Small intestine (tissue), 7 donors: ENCODE results near the gene VEZF1. TPM values are rescaled to one million over a fixed set of nuclear protein-coding genes. Genes with fewer than 3 reads are reported as not detected.
A peak's percentile ranks its signal among the peaks of the same experiment; 100 is the strongest.

Source experiments
- DNase-seq, 2 donors: peaks; one replicate each; pipeline versions ENCODE4 v3.0.0 to v3.0.0-alpha.2; 2013
- FAIRE-seq: peaks from 2 replicates; lab custom pipeline; 2012; peaks lifted over from hg19 to GRCh38; lab: Jason Lieb, UNC
- H3K27ac ChIP-seq, 3 donors: one replicate each; pipeline ENCODE4 v1.5.1; 2013; ENCODE audit warnings: low read length in 2 of 3, mild to moderate bottlenecking in 2 of 3, control low read depth in 1 of 3, inconsistent platforms in 1 of 3, low read depth in 1 of 3, moderate library complexity in 1 of 3
- H3K27me3 ChIP-seq, 3 donors: one replicate each; pipeline ENCODE4 v1.6.1; 2013; ENCODE audit warnings: low read length in 3 of 3, inconsistent platforms in 1 of 3; ENCODE audit not compliant: control insufficient read depth in 3 of 3, insufficient read depth in 3 of 3
- H3K36me3 ChIP-seq, 3 donors: one replicate each; pipeline ENCODE4 v1.6.1; 2013; ENCODE audit warnings: low read length in 3 of 3, inconsistent platforms in 1 of 3, low read depth in 1 of 3, mild to moderate bottlenecking in 1 of 3, moderate library complexity in 1 of 3; ENCODE audit not compliant: control insufficient read depth in 3 of 3, insufficient read depth in 2 of 3
- H3K4me1 ChIP-seq, 3 donors: one replicate each; pipeline ENCODE4 v1.6.1; 2013; ENCODE audit warnings: low read length in 2 of 3, inconsistent platforms in 1 of 3, low read depth in 1 of 3, mild to moderate bottlenecking in 1 of 3, moderate library complexity in 1 of 3; ENCODE audit not compliant: control insufficient read depth in 3 of 3, insufficient read depth in 2 of 3
- H3K4me3 ChIP-seq, 3 donors: one replicate each; pipeline ENCODE4 v1.5.1; 2013; ENCODE audit warnings: low read length in 3 of 3, control low read depth in 1 of 3, inconsistent platforms in 1 of 3, low read depth in 1 of 3, mild to moderate bottlenecking in 1 of 3, moderate library complexity in 1 of 3
- H3K9me3 ChIP-seq, 2 donors: one replicate each; pipeline ENCODE4 v1.6.1; 2013; ENCODE audit warnings: low read depth in 1 of 2, low read length in 1 of 2; ENCODE audit not compliant: control insufficient read depth in 2 of 2, insufficient read depth in 1 of 2
- WGBS, 3 donors: extraction: QIAGEN DNeasy Blood & Tissue Kit; methylation state at CpG; one replicate each; pipeline ENCODE4 v1.1.7; 2013; 5-methylcytosine and 5-hydroxymethylcytosine counted together
- polyA plus RNA-seq, 4 donors: library from polyadenylated mRNA; stranded (reverse) in 3 of 4; unstranded in 1 of 4; fragments of 200-250 nt in 3 of 4; fragments of 120-200 nt in 1 of 4; gene quantifications; one replicate each; pipeline versions ENCODE4 v1.2.1 to v1.2.3, GENCODE V29; 2013
- donor health status: healthy with polysubstance abuse.
- donor health status: control.
- donor health status: control.
- donor health status: Bipolar disorder and iron deficiency.
- donor health status: healthy.

The VEZF1 gene
- polyA plus RNA-seq, 4 donors = 11.4 to 42.8 (median 18.7) TPM

GRCh38 chr17:58002154-58002948, 14.3 kb upstream of the VEZF1 start:
- 63 to 67% (median 67%) methylated on average over 4 of the region's 4 CpGs for WGBS, 3 donors
- no peak for FAIRE-seq

GRCh38 chr17:58001461-58002124, 13.5 kb upstream of the VEZF1 start:
- no peak for DNase-seq
- H3K4me1 ChIP-seq = peaks cover 0 to 9% (median 8%) of the 10 kb centered on the region in 3 donors
- no peaks in the 10 kb centered on the region for H3K9me3 ChIP-seq
- no peaks in the 10 kb centered on the region for H3K27me3 ChIP-seq
- no peak overlapping the region for H3K27ac ChIP-seq
- H3K4me3 ChIP-seq = no peak overlapping the region
- peaks cover 8 to 13% (median 13%) of the 10 kb centered on the region in 3 donors for H3K36me3 ChIP-seq
- FAIRE-seq = no peak
- 17 to 59% (median 54%) methylated on average over 1 of the region's 1 CpG for WGBS, 3 donors

More at GRCh38 chr17:58002154-58002948, 14.3 kb upstream of the VEZF1 start:
- Histone ChIP-seq H3K27me3 (no peaks in the 10 kb centered on the region), H3K27ac (no peak overlapping the region), H3K9me3 (no peaks in the 10 kb centered on the region), H3K4me3 (no peak overlapping the region), H3K4me1 (peaks cover 0 to 9% (median 8%) of the 10 kb centered on the region in 3 donors), H3K36me3 (peaks cover 8 to 13% (median 13%) of the 10 kb centered on the region in 3 donors)
- no peak for DNase-seq

GRCh38 chr17:57999496-58000017, 11.5 kb upstream of the VEZF1 start:
- Histone ChIP-seq H3K4me3 (no peak overlapping the region), H3K36me3 (peaks cover 5 to 10% (median 8%) of the 10 kb centered on the region in 3 donors), H3K9me3 (no peaks in the 10 kb centered on the region), H3K27me3 (no peaks in the 10 kb centered on the region), H3K4me1 (peaks cover 0 to 15% (median 5%) of the 10 kb centered on the region in 3 donors), H3K27ac (no peak overlapping the region)
- 53 to 60% (median 54%) methylated on average over 1 of the region's 1 CpG for WGBS, 3 donors
- peak; percentile 77 to 83 for DNase-seq
- FAIRE-seq = peak; percentile 36

- FAIRE-seq = no peak
- Histone ChIP-seq H3K4me1 (peaks cover 0 to 12% (median 5%) of the 10 kb centered on the region in 3 donors), H3K9me3 (no peaks in the 10 kb centered on the region), H3K36me3 (peaks cover 5 to 10% (median 8%) of the 10 kb centered on the region in 3 donors), H3K27ac (no peak overlapping the region), H3K27me3 (no peaks in the 10 kb centered on the region), H3K4me3 (no peak overlapping the region)
- DNase-seq = no peak
Observed at GRCh38 chr17:57999010-57999495, 11.0 kb upstream of the VEZF1 start.

- no peaks in the 10 kb centered on the region for H3K9me3 ChIP-seq
- no peak for FAIRE-seq
Observed at GRCh38 chr17:57997085-57997809, 9.2 kb upstream of the VEZF1 start.

GRCh38 chr17:57995076-57995956, 7.3 kb upstream of the VEZF1 start:
- Histone ChIP-seq H3K36me3 (peaks cover 0 to 4% (median 0%) of the 10 kb centered on the region in 3 donors), H3K4me3 (no peak overlapping the region), H3K9me3 (no peaks in the 10 kb centered on the region), H3K4me1 (peaks cover 0 to 11% (median 2%) of the 10 kb centered on the region in 3 donors), H3K27ac (peak overlapping the region in 1 of 3 donors; percentile 36), H3K27me3 (no peaks in the 10 kb centered on the region)
- FAIRE-seq (no peak), DNase-seq (peak; percentile 83 to 84)
- 22 to 28% (median 25%) methylated on average over 4 of the region's 4 CpGs for WGBS, 3 donors

More at GRCh38 chr17:57997085-57997809, 9.2 kb upstream of the VEZF1 start:
- Histone ChIP-seq H3K27me3 (no peaks in the 10 kb centered on the region), H3K4me3 (no peak overlapping the region), H3K36me3 (peaks cover 0 to 4% (median 0%) of the 10 kb centered on the region in 3 donors), H3K27ac (no peak overlapping the region), H3K4me1 (peaks cover 0 to 11% (median 2%) of the 10 kb centered on the region in 3 donors)
- 87 to 89% (median 88%) methylated on average over 3 of the region's 3 CpGs for WGBS, 3 donors
- no peak for DNase-seq

GRCh38 chr17:57994436-57994835, 6.4 kb upstream of the VEZF1 start:
- H3K4me1 ChIP-seq = peaks cover 0 to 11% (median 2%) of the 10 kb centered on the region in 3 donors
- WGBS, 3 donors = 33 to 37% (median 33%) methylated on average over 2 of the region's 2 CpGs
- FAIRE-seq (no peak), DNase-seq (no peak)
- H3K27ac ChIP-seq = no peak overlapping the region
- no peak overlapping the region for H3K4me3 ChIP-seq
- H3K27me3 ChIP-seq = no peaks in the 10 kb centered on the region
- peaks cover 0 to 4% (median 0%) of the 10 kb centered on the region in 3 donors for H3K36me3 ChIP-seq
- no peaks in the 10 kb centered on the region for H3K9me3 ChIP-seq
